Measurements from ENCODE around the gene BHLHA15. TPM values are rescaled to one million over a fixed set of nuclear protein-coding genes. Genes with fewer than 3 reads are reported as not detected.

The BHLHA15 gene
- 1.7 TPM in 1 of 2 replicates, not detected in the other for total RNA-seq

DNA sequence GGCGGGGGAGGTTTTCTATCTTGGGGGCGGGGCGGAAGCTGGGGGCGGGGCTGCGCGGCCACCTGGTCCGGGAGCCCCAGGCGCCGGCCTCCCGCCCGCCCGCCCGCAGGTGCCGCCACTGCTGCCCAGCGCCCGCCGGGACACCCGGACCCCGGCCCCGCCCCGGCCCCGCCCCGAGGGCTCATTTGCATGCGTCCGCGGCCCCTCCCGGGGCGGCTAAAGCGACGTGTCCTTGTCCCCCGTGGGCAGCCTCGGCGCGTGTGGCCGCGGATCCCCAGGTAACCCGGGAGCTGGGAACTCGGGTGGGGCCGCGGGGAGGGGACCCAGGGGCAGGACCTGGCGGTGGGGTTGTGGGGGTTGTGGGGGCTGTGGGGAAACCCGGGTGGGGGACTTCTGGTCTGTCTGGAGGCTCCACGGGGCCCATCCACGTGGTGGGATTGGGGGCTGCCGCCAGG lies at the start of gene BHLHA15:
Gene BHLHA15 (plus strand): TSS at position 219 of the 455 bp plus-strand sequence. CDS start 871 bp downstream, outside the sequence.

DNA sequence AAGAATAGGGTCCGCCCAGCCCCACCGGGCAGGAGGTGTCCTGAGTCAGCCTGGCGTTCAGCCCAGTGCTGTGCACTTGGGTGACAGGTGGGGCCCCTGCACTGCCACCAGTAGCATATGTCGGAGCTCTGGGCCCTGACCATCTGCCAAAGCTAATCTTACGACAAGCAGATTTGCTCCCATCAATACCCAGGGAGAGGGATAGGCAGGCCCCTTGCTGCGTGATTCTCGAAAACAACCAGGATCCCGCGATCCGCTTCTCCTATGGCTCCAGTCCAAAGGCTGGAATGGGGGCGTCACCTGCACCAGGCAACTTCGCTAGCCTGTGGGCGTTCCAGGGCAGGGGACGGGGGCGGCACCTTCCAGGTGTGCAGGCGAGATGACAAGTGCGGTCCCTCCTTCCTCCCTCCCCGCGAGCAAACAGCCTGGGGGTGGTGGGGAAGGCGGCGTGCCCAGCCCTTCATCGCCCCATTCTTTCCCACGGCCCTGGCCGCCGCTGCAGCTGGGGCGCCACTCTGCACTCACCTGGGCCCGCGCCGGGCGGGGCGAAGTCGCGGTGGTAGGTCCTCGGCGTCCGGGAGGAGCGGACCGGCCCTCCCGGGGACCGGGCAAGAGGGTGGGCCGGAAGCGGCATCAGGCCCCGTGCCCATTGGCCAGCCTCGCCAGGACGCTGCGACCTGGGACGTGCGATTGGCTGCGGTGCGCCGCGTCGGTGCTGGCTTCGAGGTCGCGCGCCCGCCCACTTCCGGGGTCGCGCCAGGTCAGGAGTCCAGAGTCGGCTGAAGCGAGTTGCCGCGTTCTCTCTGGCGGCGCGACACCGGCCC lies 40.6 kb downstream of the BHLHA15 start, which contains the start of gene TECPR1:
Gene TECPR1 (minus strand): TSS at position 632 of the 824 bp plus-strand sequence. CDS start 6,086 bp downstream, outside the sequence.

Other genes starting within 250 kb of the BHLHA15 start
- gene OCM2, start 221.2 kb upstream of the BHLHA15 start, total RNA-seq, result not detected in 2 replicates
- gene LMTK2, start 104.6 kb upstream of the BHLHA15 start, total RNA-seq, result 7.6 and 9.6 TPM in 2 replicates
- 29.5 and 37.1 TPM in 2 replicates for gene TECPR1, start 40.8 kb downstream of the BHLHA15 start, total RNA-seq
- gene BRI3, start 70.2 kb downstream of the BHLHA15 start, total RNA-seq, result 47.4 and 74.3 TPM in 2 replicates
- 1.3 and 4.1 TPM in 2 replicates for gene BAIAP2L1, start 189.7 kb downstream of the BHLHA15 start, total RNA-seq

Measured in smooth muscle cell of trachea (primary cell).